ENCODE results near the gene YPEL3. TPM values are rescaled to one million over a fixed set of nuclear protein-coding genes. Genes with fewer than 3 reads are reported as not detected.

The YPEL3 gene
- polyA plus RNA-seq, 2 of the 4 experiments (the other 2 are of a cell fraction): 4.5 to 8.1 TPM

DNA sequence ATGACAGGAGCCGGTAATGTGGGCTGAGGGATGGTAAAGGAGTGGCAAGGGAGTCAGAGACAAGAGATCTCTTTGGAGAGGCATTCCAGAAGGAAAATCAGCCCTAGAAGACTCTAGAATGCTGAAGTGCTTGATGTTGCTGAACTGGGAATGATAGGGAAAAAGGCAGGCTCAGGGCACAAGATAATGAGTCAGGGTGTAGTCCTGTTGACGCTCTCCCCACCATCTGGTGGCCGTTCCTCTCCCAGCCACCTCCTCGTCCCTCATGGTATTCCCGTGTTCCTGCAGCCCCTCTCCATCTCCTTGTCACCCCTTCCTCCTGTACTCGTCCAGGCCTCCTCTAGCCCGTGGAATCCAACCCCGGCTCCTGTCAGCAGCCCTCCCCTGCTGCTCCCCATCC lies 41.6 kb downstream of the YPEL3 start:
- Histone ChIP-seq H3K4me1 (peaks cover 22% of the 10 kb centered on the region), H3K27ac (peak overlapping the region in 1 of 2 experiments; percentile 88; a peak in 2 of 6 replicates), H3K4me2 (peak overlapping the region; percentile 96), H3K9me3 (no peaks in the 10 kb centered on the region), H3K4me3 (no peak overlapping the region)
- FAIRE-seq (no peak), ATAC-seq (peak in 1 of 2 experiments; percentile 3; a peak in 2 of 6 replicates), DNase-seq (ENCODE audit: low read depth in 1 of 2, low spot score in 1 of 2) (no peak)
- 72% methylated on average over 8 of the region's 8 CpGs for WGBS (ENCODE audit: missing lambda C conversion rate)
- TF ChIP-seq, protein P1, sequence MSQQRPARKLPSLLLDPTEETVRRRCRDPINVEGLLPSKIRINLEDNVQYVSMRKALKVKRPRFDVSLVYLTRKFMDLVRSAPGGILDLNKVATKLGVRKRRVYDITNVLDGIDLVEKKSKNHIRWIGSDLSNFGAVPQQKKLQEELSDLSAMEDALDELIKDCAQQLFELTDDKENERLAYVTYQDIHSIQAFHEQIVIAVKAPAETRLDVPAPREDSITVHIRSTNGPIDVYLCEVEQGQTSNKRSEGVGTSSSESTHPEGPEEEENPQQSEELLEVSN (IDR thresholded peaks at IDR 0.05; ENCODE audit: borderline replicate concordance, low read depth): no peak
- TF ChIP-seq, protein P2, sequence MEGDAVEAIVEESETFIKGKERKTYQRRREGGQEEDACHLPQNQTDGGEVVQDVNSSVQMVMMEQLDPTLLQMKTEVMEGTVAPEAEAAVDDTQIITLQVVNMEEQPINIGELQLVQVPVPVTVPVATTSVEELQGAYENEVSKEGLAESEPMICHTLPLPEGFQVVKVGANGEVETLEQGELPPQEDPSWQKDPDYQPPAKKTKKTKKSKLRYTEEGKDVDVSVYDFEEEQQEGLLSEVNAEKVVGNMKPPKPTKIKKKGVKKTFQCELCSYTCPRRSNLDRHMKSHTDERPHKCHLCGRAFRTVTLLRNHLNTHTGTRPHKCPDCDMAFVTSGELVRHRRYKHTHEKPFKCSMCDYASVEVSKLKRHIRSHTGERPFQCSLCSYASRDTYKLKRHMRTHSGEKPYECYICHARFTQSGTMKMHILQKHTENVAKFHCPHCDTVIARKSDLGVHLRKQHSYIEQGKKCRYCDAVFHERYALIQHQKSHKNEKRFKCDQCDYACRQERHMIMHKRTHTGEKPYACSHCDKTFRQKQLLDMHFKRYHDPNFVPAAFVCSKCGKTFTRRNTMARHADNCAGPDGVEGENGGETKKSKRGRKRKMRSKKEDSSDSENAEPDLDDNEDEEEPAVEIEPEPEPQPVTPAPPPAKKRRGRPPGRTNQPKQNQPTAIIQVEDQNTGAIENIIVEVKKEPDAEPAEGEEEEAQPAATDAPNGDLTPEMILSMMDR (IDR thresholded peaks at IDR 0.05): no peak
- TF ChIP-seq, protein P3, sequence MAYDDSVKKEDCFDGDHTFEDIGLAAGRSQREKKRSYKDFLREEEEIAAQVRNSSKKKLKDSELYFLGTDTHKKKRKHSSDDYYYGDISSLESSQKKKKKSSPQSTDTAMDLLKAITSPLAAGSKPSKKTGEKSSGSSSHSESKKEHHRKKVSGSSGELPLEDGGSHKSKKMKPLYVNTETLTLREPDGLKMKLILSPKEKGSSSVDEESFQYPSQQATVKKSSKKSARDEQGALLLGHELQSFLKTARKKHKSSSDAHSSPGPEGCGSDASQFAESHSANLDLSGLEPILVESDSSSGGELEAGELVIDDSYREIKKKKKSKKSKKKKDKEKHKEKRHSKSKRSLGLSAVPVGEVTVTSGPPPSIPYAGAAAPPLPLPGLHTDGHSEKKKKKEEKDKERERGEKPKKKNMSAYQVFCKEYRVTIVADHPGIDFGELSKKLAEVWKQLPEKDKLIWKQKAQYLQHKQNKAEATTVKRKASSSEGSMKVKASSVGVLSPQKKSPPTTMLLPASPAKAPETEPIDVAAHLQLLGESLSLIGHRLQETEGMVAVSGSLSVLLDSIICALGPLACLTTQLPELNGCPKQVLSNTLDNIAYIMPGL (CRISPR knock-in tag; IDR thresholded peaks at IDR 0.05; ENCODE audit: borderline replicate concordance): no peak
- TF ChIP-seq FOXS1 (CRISPR knock-in tag; IDR thresholded peaks at IDR 0.05) (no peak), FOSL2 (IDR thresholded peaks at IDR 0.05) (no peak), FOSL2 (CRISPR knock-in tag; IDR thresholded peaks at IDR 0.05) (no peak), CHD4 (IDR thresholded peaks at IDR 0.05; ENCODE audit: borderline replicate concordance) (no peak), NFE2L2 (conservative IDR thresholded peaks at IDR 0.05; ENCODE audit: low read length) (no peak), RFX5 (IDR thresholded peaks at IDR 0.05) (no peak), EP300 (IDR thresholded peaks at IDR 0.05) (no peak), RARB (CRISPR knock-in tag; IDR thresholded peaks at IDR 0.05) (no peak), NPAS2 (CRISPR knock-in tag; IDR thresholded peaks at IDR 0.05; ENCODE audit: borderline replicate concordance) (no peak)
- TF ChIP-seq, protein P4, sequence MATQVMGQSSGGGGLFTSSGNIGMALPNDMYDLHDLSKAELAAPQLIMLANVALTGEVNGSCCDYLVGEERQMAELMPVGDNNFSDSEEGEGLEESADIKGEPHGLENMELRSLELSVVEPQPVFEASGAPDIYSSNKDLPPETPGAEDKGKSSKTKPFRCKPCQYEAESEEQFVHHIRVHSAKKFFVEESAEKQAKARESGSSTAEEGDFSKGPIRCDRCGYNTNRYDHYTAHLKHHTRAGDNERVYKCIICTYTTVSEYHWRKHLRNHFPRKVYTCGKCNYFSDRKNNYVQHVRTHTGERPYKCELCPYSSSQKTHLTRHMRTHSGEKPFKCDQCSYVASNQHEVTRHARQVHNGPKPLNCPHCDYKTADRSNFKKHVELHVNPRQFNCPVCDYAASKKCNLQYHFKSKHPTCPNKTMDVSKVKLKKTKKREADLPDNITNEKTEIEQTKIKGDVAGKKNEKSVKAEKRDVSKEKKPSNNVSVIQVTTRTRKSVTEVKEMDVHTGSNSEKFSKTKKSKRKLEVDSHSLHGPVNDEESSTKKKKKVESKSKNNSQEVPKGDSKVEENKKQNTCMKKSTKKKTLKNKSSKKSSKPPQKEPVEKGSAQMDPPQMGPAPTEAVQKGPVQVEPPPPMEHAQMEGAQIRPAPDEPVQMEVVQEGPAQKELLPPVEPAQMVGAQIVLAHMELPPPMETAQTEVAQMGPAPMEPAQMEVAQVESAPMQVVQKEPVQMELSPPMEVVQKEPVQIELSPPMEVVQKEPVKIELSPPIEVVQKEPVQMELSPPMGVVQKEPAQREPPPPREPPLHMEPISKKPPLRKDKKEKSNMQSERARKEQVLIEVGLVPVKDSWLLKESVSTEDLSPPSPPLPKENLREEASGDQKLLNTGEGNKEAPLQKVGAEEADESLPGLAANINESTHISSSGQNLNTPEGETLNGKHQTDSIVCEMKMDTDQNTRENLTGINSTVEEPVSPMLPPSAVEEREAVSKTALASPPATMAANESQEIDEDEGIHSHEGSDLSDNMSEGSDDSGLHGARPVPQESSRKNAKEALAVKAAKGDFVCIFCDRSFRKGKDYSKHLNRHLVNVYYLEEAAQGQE (IDR thresholded peaks at IDR 0.05): no peak
- TF ChIP-seq, protein P5, sequence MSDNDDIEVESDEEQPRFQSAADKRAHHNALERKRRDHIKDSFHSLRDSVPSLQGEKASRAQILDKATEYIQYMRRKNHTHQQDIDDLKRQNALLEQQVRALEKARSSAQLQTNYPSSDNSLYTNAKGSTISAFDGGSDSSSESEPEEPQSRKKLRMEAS (IDR thresholded peaks at IDR 0.05): no peak
- CTCF ChIA-PET: interaction anchor here (0.9 to 7.3 kb wide), 11 partner anchors 11 to 356 kb away, joined by 3 to 44 read pairs (median 5); partner anchors contain the start of genes ALDOA, PPP4C, TBX6 and TLCD3B
- POLR2A ChIA-PET: interaction anchor here (1.3 to 4.6 kb wide), 2 partner anchors 10 to 12 kb away, joined by 3 to 51 read pairs; partner anchors contain the start of gene ALDOA

DNA sequence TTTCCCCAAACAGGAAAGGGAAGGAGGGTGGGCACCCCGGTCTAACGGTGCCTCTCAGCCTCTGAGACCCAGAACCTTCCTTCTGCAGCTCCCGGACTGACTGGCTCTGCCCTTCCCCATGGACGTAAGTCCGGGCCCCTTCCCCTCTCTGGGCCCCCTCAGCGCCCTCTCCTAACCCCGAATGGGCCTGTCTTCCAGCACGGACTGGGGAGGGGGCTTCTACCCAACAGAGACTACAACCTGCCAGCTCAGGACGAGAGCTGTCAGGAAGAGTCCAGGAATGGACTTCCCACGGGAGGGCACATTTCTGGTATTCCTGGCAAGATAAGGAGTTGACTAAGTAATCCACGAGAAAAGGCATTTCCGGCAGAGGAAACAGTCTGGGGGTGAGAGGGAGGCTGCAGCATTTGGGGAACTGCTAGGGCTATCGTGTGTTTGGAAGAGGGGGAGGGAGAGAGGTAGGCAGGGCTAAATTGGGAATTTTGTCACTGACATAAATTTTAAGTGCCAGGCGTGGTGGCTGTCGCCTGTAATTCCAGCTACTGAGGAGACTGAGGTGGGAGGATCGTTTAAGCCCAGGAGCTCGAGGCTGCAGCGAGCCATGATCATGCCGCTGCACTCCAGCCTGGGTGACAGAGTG lies 42.5 kb downstream of the YPEL3 start:
- ChIA-PET CTCF (interaction anchor here (0.8 to 4.6 kb wide), 9 partner anchors 10 to 263 kb away, joined by 3 to 44 read pairs (median 3); partner anchors contain the start of genes ALDOA, KIF22 and TBX6), POLR2A (interaction anchor here (1.0 to 4.6 kb wide), 2 partner anchors 13 to 39 kb away, joined by 3 to 51 read pairs; partner anchors contain the start of gene ALDOA)
- peak overlapping the region; percentile 69 to 88 for H3K27ac ChIP-seq
- DNase-seq (ENCODE audit: low read depth in 1 of 2, low spot score in 1 of 2): no peak
- peak; percentile 23 to 42; a peak in 5 of 6 replicates for ATAC-seq
- peak overlapping the region; percentile 96 for H3K4me2 ChIP-seq
- H3K4me1 ChIP-seq: peaks cover 22% of the 10 kb centered on the region
- H3K4me3 ChIP-seq: peak overlapping the region; percentile 81
- no peaks in the 10 kb centered on the region for H3K9me3 ChIP-seq
- no peak for FAIRE-seq
- TF ChIP-seq FOXS1 (CRISPR knock-in tag; IDR thresholded peaks at IDR 0.05): no peak
- TF ChIP-seq SMC3 (IDR thresholded peaks at IDR 0.05): no peak
- no peak for TF ChIP-seq CHD4 (IDR thresholded peaks at IDR 0.05; ENCODE audit: borderline replicate concordance)
- TF ChIP-seq RARB (CRISPR knock-in tag; IDR thresholded peaks at IDR 0.05): no peak
- TF ChIP-seq JUNB (IDR thresholded peaks at IDR 0.05): no peak
- TF ChIP-seq, protein P1 (IDR thresholded peaks at IDR 0.05; ENCODE audit: borderline replicate concordance, low read depth): no peak
- TF ChIP-seq, protein P2 (IDR thresholded peaks at IDR 0.05): no peak
- TF ChIP-seq MAFK (IDR thresholded peaks at IDR 0.05; ENCODE audit: partially characterized antibody): no peak
- TF ChIP-seq TFCP2L1 (CRISPR knock-in tag; IDR thresholded peaks at IDR 0.05): no peak
- WGBS (ENCODE audit: missing lambda C conversion rate): 11% methylated on average over 17 of the region's 19 CpGs

All from A549 (cell line).